ENCODE data around the gene ALOX15B. TPM values are rescaled to one million over a fixed set of nuclear protein-coding genes. Genes with fewer than 3 reads are reported as not detected.

ALOX15B gene
- total RNA-seq, 1 donor from 2014 or later = not detected

DNA sequence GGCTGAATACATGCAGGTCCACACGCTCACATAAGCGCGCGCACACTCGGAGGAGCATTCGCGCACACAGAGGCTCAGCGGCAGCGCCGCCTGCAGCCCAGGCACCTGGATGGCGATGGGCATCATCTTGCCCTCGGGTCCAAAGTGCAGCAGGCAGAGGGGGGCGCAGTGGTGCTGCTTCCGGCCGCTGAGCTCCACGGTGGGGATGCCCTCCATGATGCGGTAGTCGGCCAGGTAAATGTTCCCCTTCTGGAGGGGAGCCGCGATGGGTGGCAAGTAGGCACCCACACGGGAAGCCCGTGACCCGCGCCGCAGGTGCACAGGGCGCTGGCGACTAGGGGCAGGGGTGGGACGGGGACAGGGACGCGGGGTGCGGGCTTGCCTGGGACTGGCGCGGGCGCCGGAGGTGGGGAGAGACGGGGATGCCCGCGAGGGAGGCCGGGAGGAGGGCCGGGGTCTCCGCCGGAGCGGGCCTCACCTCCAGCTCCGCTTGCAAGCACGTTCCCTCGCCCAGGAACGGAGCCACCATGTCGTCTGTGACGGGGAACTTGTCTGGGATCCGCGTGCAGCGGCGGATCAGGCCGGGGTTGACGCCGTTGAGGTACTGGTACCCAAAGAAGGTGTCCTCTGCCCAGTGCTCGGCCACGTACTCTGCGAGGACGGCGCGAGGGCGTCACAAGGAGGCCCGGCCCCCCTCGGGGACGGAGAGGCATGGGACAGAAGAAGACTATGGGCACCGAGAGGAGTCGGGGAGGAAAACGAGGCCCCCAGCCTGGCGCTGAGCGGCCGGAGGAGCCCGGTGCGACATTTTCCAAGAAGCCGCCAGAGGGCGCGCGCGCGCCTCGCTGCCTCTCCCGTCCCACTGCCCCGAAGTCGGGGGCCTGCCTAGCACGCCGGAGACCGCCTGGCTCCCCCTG is 40.7 kb downstream of the ALOX15B start:
- DNase-seq (ENCODE audit: low spot score) = peak; percentile 61

DNA sequence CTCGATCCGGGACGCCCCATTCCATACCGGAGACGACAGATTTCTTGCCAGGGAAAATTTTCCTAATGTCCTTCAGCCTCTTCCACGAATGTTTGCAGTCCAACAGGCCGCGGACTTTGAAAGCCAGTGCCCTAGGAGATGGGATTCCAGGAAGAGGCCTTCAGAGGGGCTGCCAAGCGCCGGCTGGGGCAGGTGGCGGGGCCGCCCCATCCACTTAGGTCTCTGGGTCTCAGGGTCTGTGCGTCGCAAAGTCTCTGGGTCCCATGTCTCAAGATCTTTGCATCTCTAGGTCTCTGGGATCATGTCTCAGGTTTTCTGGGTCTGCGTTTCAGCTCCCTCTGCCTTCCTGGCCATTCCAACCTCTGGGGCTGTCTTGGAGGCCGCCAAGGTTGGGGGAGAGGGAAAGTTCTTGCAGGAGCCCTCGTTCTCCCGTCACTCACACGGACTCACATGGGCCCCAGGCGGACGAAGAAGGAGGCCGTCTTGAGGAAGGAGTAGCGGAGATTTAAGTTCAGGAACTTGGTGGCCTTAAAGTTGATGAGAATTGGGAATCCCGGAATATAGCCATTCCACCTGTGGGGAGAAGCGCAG is 41.4 kb downstream of the ALOX15B start:
- DNase-seq (ENCODE audit: low spot score) = no peak

DNA sequence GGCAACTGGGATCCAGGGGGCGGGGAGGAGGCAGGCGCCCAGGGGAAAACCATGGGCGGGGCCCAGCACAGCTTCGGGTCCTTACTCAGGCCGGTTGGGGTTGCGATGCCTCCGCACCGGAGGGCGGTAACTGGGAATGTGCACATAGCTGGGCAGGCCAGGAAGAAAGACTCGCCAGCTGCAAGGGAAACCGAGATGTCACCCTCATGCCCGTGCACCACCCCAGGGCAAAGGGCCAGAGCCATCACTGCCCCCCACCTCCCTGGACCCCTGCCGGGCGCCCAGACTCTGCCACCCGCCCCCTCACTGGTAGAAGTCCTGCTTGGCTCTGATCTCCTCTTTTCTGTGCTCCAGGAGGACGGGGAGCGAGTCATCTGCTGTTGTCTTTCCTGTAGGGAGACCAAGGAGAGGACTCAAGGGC is 42.0 kb downstream of the ALOX15B start:
- no peak for DNase-seq (ENCODE audit: low spot score)

DNA sequence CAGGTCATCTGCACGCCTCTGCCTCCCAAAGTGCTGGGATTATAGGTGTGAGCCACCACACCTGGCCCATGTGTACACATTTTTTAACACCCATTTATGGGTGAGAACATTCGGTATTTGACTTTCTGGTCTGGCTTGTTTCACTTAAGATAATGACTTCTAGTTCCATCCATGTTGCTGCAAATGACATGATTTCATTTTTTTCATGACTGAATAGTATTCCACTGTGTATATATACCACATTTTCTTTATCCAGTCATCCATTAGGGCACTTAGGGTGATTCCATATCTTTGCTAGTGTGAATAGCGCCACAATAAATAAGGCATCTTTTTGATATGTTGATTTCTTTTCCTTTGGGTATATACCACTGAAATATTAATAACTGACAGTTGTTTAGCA is 43.0 kb downstream of the ALOX15B start:
- DNase-seq (ENCODE audit: low spot score) = no peak

DNA sequence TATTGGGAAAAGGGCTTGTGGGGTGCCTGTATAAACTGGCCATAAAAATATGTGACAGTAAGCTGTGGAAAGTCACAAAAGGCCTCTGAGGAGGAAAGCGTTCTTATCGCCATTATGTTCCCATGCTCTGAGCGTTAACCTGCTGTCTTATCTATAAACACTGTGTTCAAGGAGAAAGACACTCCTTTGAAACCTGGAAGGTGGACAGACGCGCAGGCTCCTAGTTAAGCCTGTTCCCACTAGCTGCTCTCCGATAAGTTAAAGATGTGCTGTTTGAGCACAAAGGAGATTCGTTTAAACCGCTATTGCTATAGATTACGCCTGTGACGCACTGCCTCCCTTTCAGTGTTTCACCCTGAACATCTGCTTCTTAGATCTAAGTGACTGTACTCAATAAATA is 43.4 kb downstream of the ALOX15B start:
- no peak for DNase-seq (ENCODE audit: low spot score)

DNA sequence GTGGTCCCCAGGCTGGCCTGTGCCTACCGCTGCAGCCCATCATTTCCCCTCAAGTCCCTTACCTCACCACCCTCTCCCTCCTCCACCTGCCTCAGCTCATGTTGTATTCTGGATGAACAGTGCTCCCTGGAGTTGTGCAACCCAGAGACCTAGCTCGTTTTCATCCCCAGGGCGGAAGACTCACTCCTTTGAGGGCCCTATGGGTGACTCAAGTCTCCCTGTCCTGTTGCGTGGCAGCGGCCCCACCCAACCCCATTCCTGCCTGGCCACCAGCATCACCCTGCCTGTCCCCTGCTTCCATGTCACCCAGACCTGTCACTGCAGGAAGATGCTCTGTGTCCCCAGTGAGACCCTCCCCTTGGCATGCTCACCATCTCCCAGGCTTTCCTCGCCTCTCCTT is 45.4 kb downstream of the ALOX15B start:
- no peak for DNase-seq (ENCODE audit: low spot score)

DNA sequence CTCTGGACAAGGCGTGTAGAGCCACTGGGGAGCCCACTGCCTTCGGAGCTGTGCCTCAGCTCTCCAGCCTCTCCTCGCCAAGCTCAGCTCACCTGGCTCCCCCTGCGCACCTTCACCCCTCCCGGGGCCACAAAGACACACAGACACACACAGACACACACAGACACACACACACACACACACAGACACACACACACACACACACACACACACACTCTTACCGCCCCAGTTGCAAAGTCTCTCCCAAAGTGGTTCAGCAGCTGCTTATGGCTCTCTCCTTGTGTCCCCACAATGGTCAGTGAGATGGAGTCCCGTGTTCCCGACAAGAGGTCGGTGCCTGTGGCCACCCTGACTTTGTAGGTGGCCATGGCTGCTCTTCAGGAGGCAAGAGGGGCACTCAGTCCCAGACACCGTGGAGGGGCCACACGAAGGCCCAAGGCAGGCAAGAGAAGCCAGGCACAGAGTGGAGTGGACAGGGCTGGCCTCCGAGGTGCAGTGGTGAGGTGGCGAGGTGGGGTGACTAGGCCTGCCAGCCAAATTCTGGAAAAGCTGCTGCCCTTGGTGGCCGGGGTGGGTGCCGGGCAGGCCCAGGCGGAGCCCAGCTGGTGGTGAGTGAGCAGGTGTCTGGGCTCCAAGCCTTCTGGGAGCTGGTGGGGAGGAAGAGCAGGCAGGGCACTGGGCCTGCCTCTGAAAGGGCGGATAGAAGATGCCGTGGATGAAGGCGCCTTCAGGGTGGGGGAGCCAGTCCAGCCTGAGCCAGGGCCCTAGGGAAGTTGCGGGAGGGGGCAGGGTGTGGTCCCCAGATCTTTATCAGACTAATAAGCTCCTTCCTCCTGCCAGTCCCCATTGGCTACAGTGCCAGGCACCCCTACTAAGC is 48.5 kb downstream of the ALOX15B start, which contains the start of gene ALOX12B:
TSS of gene ALOX12B (minus strand) at position 642 of the 877 bp plus-strand sequence. CDS start at position 368, 274 bp downstream.
- no peak for DNase-seq (ENCODE audit: low spot score)

DNA sequence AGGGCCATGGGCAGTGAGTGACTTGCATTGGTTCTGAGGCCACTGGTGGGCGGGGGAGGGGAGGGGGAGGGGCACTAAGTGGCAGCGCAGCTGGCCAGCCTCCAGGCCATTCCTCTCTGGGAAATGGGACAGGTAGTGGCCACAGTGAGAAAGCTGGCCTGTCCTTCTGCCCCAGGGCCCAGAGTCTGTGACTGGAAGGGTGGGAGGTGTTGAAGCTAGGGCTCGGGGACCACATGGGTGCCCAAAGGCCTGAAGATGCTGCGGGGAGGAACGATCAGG is 49.0 kb downstream of the ALOX15B start:
- no peak for DNase-seq (ENCODE audit: low spot score)

DNA sequence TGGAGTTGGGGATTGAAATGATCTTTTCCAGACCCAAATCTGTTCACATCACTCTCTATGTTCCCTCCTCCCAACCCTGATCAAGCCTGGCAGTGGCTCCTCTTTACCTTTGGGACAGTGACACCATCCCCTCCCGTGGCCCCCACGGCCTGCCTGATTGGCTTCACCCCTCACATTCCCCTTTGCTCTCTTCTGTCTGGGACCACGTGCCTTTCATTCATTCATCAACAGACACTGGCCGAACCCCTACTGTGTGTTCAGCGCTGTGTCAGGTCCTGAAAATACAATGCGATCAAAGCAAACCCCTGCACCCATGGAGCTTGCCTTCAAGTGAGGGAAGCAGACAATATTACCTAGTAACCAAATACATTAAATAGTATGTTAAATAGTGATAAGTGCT is 50.9 kb downstream of the ALOX15B start:
- no peak for DNase-seq (ENCODE audit: low spot score)

DNA sequence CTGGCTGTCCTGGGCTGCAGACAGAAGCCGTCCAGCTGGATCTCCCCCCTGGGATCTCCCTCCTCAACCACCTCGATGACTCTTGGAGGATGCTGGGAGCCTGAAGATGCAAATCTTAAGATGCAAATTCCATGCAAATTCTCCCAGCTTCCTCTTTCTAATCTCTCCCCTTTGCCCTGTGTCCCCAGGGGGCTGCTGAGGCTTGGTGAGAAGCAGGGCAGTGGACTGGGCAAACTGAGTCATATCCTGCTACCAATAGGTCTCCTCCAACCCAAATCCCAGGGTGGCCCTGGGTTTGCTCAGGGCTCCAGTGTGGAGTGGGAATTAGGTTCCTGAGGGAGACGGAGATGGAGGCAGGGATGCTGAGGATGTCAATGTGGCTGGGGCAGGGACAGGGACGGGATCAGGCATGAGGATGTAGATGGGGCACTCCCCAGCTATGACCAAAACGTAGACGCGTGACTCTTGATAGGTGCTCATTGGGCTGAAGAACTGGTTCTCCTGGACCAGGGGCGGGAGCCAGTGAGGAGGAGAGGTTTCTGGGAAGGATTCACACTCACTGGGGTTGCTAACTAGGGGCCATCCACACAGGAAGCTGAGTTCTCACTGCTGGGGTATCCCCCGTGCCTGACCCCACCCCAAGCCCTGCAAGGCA is 52.3 kb downstream of the ALOX15B start:
- no peak for DNase-seq (ENCODE audit: low spot score)

DNA sequence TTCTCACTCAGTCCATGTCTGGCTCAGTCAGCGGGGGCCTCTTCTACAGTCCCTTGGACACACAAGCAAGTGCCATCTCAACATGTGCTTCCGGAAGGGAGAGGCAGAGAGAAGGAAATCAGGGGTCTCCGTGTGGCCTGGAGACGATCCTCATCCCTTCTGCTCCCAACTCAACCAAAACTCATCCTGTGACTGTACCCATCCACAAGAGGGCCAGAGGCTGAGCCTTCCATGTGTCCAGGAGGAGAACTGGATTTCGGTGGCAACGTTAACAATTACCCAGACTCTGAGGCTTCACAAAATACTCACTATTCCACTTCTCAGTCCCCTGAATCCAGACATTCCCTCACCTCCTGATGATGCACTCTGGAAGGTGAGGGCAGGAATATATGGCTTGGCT is 56.5 kb downstream of the ALOX15B start:
- no peak for DNase-seq (ENCODE audit: low spot score)

DNA sequence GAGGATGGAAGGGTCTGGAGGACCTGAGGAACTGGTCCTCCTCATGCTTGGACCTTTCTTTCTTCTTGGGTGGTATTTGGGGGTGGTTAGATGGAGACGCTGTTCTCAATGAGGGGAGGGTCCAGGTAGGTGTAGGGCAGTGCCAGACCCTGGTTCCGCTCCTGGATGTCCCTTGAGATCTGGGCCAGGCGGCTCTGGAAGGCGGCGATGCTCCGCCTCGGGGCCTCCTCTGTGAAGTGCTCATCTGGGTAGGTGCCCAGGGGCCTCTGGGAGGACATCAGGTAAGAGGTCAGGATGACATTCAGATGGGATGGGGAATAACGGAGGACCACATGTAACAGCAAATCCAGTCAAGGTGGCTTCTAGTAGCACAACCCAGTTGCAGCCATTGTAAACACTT is 57.7 kb downstream of the ALOX15B start:
- no peak for DNase-seq (ENCODE audit: low spot score)

Other genes with a start within 250 kb of the ALOX15B start
- 0.48 TPM for gene KDM6B, start 204.8 kb upstream of the ALOX15B start, total RNA-seq (ENCODE audit: insufficient read depth, low replicate concordance)
- 1.7 TPM for gene TMEM88, start 184.0 kb upstream of the ALOX15B start, total RNA-seq (ENCODE audit: insufficient read depth, low replicate concordance)
- gene NAA38, start 181.5 kb upstream of the ALOX15B start, total RNA-seq (ENCODE audit: insufficient read depth, low replicate concordance) = 55.9 TPM
- 7.9 TPM for gene CYB5D1, start 181.1 kb upstream of the ALOX15B start, total RNA-seq (ENCODE audit: insufficient read depth, low replicate concordance)
- gene CHD3, start 150.3 kb upstream of the ALOX15B start, total RNA-seq (ENCODE audit: insufficient read depth, low replicate concordance) = 88.6 TPM
- 2.6 TPM for gene RNF227, start 122.8 kb upstream of the ALOX15B start, total RNA-seq (ENCODE audit: insufficient read depth, low replicate concordance)
- gene KCNAB3, start 109.2 kb upstream of the ALOX15B start, total RNA-seq (ENCODE audit: insufficient read depth, low replicate concordance) = 1.7 TPM
- 3.6 TPM for gene TRAPPC1, start 107.1 kb upstream of the ALOX15B start, total RNA-seq (ENCODE audit: insufficient read depth, low replicate concordance)
- 10.8 TPM for gene CNTROB, start 106.9 kb upstream of the ALOX15B start, total RNA-seq (ENCODE audit: insufficient read depth, low replicate concordance)
- 0.72 TPM for gene GUCY2D, start 36.4 kb upstream of the ALOX15B start, total RNA-seq (ENCODE audit: insufficient read depth, low replicate concordance)
- not detected for gene ALOX12B, start 48.7 kb downstream of the ALOX15B start, total RNA-seq (ENCODE audit: insufficient read depth, low replicate concordance)
- not detected for gene ALOXE3, start 79.5 kb downstream of the ALOX15B start, total RNA-seq (ENCODE audit: insufficient read depth, low replicate concordance)
- gene HES7, start 85.0 kb downstream of the ALOX15B start, total RNA-seq (ENCODE audit: insufficient read depth, low replicate concordance) = not detected
- 26.7 TPM for gene PER1, start 113.3 kb downstream of the ALOX15B start, total RNA-seq (ENCODE audit: insufficient read depth, low replicate concordance)
- gene VAMP2, start 123.9 kb downstream of the ALOX15B start, total RNA-seq (ENCODE audit: insufficient read depth, low replicate concordance) = 2.6 TPM
- 30.6 TPM for gene TMEM107, start 137.3 kb downstream of the ALOX15B start, total RNA-seq (ENCODE audit: insufficient read depth, low replicate concordance)
- 4.3 TPM for gene BORCS6, start 151.1 kb downstream of the ALOX15B start, total RNA-seq (ENCODE audit: insufficient read depth, low replicate concordance)
- 6.7 TPM for gene AURKB, start 171.5 kb downstream of the ALOX15B start, total RNA-seq (ENCODE audit: insufficient read depth, low replicate concordance)
- 7.9 TPM for gene CTC1, start 209.0 kb downstream of the ALOX15B start, total RNA-seq (ENCODE audit: insufficient read depth, low replicate concordance)
- gene PFAS, start 210.2 kb downstream of the ALOX15B start, total RNA-seq (ENCODE audit: insufficient read depth, low replicate concordance) = 6.0 TPM
- gene RANGRF, start 249.6 kb downstream of the ALOX15B start, total RNA-seq (ENCODE audit: insufficient read depth, low replicate concordance) = 8.4 TPM

Measured in umbilical cord (tissue), 2 donors.